GM04503 (cell line): ENCODE data around the gene ARID3B.
A peak's percentile ranks its signal among the peaks of the same experiment; 100 is the strongest.
"Not testable (repeated sequence)": the region's sequence is repeated elsewhere in the genome, so short reads cannot be mapped to it uniquely, and the experiment has no call there.

Experiments
- DNase-seq: peaks from one replicate; pipeline ENCODE4 v3.0.0-alpha.2; 2012; ENCODE audit warnings: low read depth

Gene ARID3B

GRCh38 chr15:74537736-74538135 lies 3.3 kb upstream of the ARID3B start:
- DNase-seq: no peak

- DNase-seq: not testable (repeated sequence)
Measured at GRCh38 chr15:74539521-74539920, 1.5 kb upstream of the ARID3B start.

GRCh38 chr15:74540161-74540760 lies 759 bp upstream of the ARID3B start:
- no peak for DNase-seq

- DNase-seq: no peak
Measured at GRCh38 chr15:74541494-74542165, 610 bp downstream of the ARID3B start.

- DNase-seq: no peak
Measured at GRCh38 chr15:74542166-74543042, 1.4 kb downstream of the ARID3B start.

GRCh38 chr15:74543043-74543422 lies 2.0 kb downstream of the ARID3B start:
- no peak for DNase-seq

GRCh38 chr15:74543583-74543982 lies 2.6 kb downstream of the ARID3B start:
- no peak for DNase-seq

GRCh38 chr15:74545086-74545485 lies 4.1 kb downstream of the ARID3B start:
- no peak for DNase-seq

- DNase-seq: peak; percentile 90
Measured at GRCh38 chr15:74545776-74546656, 5.0 kb downstream of the ARID3B start.

GRCh38 chr15:74547616-74548015 lies 6.6 kb downstream of the ARID3B start:
- no peak for DNase-seq

- DNase-seq: no peak
Measured at GRCh38 chr15:74548241-74548640, 7.2 kb downstream of the ARID3B start.

GRCh38 chr15:74549816-74550215 lies 8.8 kb downstream of the ARID3B start:
- DNase-seq: no peak

- no peak for DNase-seq
Measured at GRCh38 chr15:74551714-74552113, 10.7 kb downstream of the ARID3B start.

GRCh38 chr15:74552773-74553441 lies 11.9 kb downstream of the ARID3B start:
- no peak for DNase-seq

GRCh38 chr15:74555192-74555591 lies 14.2 kb downstream of the ARID3B start:
- DNase-seq: no peak

- no peak for DNase-seq
Measured at GRCh38 chr15:74558706-74559105, 17.7 kb downstream of the ARID3B start.

- no peak for DNase-seq
Measured at GRCh38 chr15:74563442-74563841, 22.4 kb downstream of the ARID3B start.

- DNase-seq: no peak
Measured at GRCh38 chr15:74564182-74564581, 23.2 kb downstream of the ARID3B start.

- DNase-seq: no peak
Measured at GRCh38 chr15:74565381-74566085, 24.5 kb downstream of the ARID3B start.

GRCh38 chr15:74568594-74568993 lies 27.6 kb downstream of the ARID3B start:
- no peak for DNase-seq

GRCh38 chr15:74569731-74570070 lies 28.7 kb downstream of the ARID3B start:
- DNase-seq: no peak
